Choroid plexus epithelial cell (primary cell): Measurements from ENCODE around the gene UBTD1.

Experiments used
- DNase-seq: peaks from one replicate; pipeline ENCODE4 v3.0.0-alpha.2; 2010; ENCODE audit warnings: low read depth
- H3K4me3 ChIP-seq: 2 replicates; pipeline ENCODE4 v1.5.1; 2011; ENCODE audit warnings: low read depth, mild to moderate bottlenecking, control low read depth, low read length, moderate library complexity
- TF ChIP-seq, protein P1 (sequence below): conservative IDR thresholded peaks from 2 replicates; pipeline ENCODE4 v1.5.1; 2011; ENCODE audit warnings: low read depth, mild to moderate bottlenecking, control low read depth, inconsistent platforms, low read length, moderate library complexity

Gene UBTD1

GRCh38 chr10:97608991-97609561 is 110.4 kb downstream of the UBTD1 start:
- TF ChIP-seq, protein P1, sequence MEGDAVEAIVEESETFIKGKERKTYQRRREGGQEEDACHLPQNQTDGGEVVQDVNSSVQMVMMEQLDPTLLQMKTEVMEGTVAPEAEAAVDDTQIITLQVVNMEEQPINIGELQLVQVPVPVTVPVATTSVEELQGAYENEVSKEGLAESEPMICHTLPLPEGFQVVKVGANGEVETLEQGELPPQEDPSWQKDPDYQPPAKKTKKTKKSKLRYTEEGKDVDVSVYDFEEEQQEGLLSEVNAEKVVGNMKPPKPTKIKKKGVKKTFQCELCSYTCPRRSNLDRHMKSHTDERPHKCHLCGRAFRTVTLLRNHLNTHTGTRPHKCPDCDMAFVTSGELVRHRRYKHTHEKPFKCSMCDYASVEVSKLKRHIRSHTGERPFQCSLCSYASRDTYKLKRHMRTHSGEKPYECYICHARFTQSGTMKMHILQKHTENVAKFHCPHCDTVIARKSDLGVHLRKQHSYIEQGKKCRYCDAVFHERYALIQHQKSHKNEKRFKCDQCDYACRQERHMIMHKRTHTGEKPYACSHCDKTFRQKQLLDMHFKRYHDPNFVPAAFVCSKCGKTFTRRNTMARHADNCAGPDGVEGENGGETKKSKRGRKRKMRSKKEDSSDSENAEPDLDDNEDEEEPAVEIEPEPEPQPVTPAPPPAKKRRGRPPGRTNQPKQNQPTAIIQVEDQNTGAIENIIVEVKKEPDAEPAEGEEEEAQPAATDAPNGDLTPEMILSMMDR, result no peak
- DNase-seq, result no peak
- no peak overlapping the region for H3K4me3 ChIP-seq

GRCh38 chr10:97611473-97611872 is 112.7 kb downstream of the UBTD1 start:
- no peak overlapping the region for H3K4me3 ChIP-seq
- DNase-seq, result no peak
- TF ChIP-seq, protein P1, result no peak

DNA sequence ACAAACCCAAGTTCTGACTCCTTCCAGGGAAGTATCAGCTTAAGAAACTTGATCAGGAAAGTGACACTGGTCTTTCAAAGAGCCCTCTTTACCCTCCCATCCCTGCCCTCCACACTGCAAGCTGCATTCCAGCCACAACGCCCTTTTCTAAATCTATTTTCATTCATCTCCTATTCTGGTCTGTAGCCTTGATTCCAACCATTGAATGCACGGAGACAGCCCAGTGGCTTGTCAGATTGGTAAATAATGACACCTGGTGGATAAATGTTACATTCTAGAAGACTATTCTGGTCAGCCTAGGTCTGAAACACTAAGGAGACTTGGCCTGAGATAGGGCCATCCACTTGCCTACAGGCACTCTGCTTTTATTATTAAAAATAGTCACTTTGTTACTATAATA is 113.7 kb downstream of the UBTD1 start:
- H3K4me3 ChIP-seq, result no peak overlapping the region
- DNase-seq, result peak; percentile 77
- TF ChIP-seq, protein P1, result peak; percentile 45

DNA sequence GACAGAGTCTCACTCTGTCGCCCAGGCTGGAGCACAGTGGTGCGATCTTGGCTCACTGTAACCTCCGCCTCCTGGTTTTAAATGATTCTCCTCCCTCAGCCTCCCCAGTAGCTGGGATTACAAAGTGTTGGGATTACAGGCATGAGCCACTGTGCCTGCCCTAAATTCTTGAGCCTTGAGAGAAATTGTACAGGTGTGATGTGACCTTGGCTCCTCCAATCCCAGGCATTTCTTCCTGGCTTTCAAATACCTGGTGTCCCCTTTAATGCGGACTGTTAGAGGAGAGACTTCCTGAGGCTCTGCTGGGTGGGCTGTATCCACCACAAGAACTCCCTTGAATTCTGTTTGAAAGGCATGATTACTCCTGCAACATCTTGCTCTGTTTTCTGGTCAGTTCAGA is 119.6 kb downstream of the UBTD1 start:
- H3K4me3 ChIP-seq, result no peak overlapping the region
- TF ChIP-seq, protein P1, result no peak
- no peak for DNase-seq

DNA sequence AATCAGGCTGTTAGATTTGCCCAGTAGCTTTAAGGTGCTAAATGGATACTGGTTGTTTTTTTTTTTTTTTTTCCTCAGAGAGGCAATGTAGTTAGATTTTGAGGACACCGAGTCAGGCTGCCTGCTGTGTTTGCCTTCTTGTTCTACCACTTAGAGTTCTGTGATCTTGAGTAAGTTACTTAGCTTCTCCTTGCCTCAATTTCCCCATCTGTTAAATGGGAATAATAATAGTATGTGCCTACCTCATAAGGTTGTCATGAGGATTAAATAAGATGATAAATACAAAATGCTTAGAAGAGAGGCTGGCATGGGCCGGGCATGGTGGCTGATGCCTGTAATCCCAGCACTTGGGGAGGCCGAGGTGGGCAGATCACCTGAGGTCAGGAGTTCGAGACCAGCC is 120.0 kb downstream of the UBTD1 start:
- TF ChIP-seq, protein P1, result no peak
- H3K4me3 ChIP-seq, result no peak overlapping the region
- DNase-seq, result no peak
